ENCODE measurements around the gene FAM234B.

Gene FAM234B, protein sequence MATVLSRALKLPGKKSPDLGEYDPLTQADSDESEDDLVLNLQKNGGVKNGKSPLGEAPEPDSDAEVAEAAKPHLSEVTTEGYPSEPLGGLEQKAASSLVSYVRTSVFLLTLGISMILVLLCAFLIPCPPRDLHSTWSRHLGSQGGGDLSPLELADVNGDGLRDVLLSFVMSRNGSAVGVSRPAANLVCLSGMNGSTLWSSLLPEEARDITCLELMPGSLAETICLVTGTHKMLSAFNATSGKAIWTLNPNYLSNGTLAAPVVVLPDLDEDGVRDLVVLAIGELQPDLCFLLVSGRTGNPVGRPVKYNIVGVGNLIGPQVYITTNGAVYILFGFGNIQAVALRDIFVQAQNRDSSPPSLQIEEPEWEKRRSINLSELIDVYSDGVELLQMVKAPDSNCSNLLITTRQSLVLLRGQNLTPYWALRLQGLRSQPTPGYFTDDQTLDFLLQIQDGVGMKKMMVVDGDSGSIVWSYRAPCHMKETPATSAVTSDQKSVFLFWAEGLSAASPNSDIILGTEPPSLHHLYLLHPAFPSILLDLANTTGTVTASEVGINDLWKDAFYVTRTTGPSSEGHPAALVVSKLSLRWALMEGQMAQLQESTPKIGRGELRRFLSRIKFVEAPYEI

DNA sequence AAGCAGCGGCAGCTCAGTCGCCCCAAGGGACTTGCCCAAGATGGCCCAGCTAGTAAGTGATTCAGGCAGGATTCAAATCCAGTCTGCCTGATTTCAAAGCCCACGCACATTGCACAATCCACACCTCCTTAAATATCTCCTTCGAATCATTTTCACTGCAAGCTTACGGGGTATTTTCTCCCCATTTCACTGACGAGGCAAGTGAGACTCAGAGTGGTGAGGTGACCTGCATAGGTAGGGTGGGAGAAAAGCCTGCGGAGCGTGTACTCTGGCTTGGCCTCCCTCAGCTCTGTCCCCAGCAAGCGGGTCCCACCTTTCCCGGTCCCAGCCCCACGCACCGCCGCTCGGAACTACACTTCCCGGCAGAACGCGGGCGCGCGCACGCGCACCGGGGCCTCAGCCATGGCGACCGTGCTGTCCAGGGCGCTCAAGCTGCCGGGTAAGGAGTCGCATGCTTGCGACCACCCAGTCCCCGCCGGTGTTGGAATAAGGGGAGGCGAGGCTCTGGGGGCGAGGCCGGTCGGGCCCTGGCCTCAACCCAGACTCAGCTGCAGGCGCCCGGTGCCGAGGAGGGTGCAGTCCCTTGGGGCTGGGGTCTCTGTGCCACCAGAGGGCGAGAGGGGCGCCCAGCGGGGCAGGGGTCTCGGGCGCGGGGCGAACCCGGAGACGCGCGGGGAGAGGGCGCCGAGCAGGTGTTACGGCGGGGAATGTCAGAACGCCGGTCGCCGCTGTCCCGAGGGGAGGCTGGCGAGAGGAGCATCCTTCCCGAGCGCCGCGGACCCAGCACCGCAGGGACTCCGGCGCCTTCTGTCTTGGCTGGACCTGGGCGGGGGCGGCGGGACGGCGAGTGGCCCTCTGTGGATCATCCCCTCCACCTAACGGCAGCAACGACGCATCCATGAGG, at the start of gene FAM234B:
FAM234B (plus strand) TSS at position 380 of the 904 bp plus-strand sequence; CDS start at position 403, 23 bp downstream.
- DNase-seq (ENCODE audit: low read depth in 3 of 3): peak; percentile 46 to 63 (median 61)

DNA sequence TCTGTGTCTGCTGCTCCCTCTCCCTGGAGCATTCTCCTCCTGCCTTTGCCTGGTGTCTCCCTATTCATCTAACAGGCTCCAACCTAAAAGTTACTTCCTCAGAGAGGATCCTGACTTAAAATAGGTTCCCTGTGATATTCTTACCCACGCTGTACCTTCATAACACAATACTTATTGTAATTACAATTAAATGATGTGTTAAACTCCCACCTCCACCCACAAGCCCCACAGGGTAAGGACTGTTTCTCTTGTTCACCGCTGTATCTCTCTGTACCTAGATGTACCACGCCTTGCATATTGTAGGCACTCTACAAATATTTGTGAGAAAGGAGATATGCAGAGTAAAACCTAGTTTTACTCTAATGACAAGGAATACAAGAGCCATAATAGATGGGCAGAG, 49.1 kb upstream of the FAM234B start:
- DNase-seq (ENCODE audit: low read depth in 3 of 3): no peak

DNA sequence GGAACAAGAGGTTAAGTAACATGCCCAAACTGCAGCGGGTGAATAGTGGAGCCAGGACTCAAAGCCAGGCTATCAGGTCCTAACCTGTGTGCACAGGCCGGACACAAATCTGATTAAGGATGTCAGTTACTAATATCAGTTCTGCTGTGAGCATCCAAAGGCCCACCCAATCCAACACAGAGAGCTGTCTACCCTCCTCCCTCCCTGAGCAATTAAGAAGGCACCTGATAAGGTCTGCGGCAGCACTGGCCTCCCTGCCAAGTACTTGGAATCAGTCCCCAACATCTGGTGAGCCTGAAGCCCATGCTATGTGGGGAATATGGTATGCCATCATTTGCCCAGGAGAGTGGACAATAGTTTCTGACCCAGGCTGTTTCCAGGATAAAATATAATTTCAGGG, 48.0 kb upstream of the FAM234B start:
- no peak for DNase-seq (ENCODE audit: low read depth in 3 of 3)

DNA sequence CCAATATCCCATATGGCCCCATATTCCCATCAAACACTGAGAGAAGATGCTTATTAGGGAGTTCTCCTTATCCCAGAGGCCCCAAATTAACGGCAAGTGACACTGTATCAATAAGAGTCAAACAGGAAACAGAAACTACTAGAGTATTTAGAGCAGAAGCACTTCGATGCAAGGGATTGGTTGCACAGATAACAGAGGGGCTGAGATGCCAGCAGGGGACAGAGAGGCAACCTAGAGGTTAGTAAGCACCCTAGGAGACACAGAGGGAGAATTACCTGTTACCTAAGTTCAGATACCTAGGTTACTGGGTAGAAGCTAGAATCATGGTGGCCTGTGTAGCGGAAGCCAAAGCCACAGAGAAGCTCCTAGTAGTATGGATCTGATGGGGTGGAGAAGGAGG, 47.0 kb upstream of the FAM234B start:
- DNase-seq (ENCODE audit: low read depth in 3 of 3): no peak

DNA sequence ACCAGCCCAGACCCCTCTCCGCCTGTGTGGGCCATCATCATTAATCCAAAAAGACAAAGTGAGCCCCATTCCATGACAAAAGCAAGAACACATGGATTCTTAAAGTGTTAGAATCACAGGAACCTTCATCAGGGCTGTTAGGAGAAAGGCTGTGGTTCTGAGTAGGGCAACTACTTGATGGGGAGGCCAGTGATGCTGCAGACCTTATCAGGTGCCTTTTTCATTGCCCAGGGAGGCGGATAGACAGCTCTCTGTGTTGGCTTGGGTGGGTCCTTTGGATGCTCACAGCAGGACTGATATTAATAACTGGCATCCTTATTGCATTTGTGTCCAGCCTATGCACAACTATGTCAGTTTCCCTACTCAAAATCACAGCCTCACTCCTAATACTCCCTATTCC, 46.4 kb upstream of the FAM234B start:
- no peak for DNase-seq (ENCODE audit: low read depth in 3 of 3)

DNA sequence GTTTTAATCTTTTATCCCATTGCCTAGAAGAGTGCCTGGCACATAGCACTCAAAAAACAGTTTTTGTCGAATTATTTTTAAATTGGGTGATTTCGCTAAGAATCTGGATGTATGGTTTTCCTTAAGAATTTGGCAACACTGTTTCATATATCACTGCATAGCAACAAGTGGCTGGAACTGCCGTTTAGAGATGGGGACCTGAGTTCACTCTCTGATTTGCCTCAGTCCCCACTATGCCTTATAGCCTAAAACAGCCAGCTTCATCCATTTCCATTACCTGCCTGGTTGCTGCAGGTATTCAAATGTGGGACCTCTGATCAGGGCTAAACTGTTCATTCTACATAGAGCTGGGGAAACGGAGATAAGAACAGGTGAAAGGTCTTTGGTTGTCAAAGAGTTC, 45.9 kb upstream of the FAM234B start:
- no peak for DNase-seq (ENCODE audit: low read depth in 3 of 3)

DNA sequence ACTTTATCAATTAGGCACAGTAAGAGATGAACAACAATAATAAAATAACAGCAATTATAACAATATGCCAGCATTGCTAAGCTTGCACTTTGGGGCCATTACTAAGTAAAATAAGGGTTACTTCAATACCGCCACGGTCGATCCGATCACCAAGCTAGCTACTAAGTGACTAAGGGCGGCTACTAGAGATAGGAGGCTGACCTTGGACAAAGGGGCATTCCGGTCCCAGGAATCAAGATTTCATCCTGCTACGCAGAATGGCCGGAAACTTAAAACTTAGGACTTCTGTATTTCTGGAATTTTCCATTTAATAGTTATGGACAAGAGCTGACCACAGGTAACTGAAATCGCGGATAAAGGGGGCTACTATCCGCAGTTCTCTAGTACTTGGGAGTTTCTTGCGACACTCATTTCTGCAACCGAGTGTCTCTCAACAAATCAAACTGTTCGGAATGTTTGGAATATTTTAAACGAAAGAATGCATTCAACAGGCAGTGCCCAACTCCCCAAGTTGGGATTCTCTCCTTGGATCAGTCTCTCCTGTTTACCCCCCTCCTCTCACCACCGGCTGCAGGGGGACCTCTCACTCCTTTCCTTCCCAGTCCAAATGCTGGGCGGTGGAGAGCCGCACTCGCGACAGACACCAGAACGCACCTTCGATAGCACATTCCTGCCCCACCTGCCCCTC, 44.8 kb upstream of the FAM234B start:
- DNase-seq (ENCODE audit: low read depth in 3 of 3): no peak

DNA sequence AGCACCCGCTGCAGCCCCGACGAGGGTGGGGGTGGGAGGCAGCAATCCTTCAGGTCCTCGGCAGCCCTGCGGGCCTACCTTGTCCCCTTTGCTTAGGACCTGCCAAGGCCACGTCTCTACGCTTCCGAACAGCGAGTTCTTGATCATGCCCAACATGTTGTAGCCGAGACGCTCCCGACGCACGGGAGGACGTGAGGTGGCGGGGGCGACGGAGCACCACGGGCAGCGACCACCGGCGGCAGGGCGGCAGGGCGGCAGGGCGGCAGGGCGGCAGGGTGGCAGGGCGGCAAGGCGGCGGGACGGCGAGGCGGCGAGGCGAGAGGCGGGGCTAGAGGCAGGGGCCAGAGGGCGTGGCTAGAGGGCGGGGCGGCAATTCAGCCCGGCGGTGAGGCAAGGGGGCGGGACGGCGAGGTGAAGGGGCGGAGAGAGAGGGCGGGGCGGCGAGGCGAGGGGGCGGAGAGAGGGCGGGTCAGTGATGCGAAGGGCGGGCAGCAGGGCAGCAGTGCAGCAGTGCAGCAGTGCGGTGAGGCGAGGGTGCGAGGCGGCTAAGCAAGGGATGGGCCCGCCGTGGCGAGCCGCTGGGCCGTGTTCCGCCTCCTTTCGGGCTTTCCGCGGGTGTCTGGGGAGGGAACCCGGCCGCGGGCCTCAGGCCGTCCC, 44.1 kb upstream of the FAM234B start, which contains the start of gene HEBP1:
HEBP1 (minus strand) TSS at position 307 of the 657 bp plus-strand sequence; CDS start at position 156, 151 bp downstream.
- peak; percentile 93 to 99 (median 94) for DNase-seq (ENCODE audit: low read depth in 3 of 3)

DNA sequence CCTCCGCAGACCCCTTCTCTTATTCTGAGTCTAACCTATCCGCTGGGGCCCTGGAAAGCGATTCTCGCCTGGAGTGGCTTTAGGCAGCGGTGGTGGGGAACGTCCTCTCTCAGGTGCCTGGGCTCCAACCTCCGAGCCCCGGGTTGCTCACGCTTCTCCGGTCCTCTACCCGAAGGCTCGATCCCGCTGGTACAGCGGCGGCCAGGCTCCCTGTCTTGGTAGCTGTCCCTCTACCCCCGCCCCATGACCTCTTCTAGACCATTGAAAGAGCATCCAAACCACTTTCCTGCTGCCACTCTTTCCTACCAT, 43.6 kb upstream of the FAM234B start:
- peak in 1 of 3 experiments; percentile 17 for DNase-seq (ENCODE audit: low read depth in 3 of 3)

DNA sequence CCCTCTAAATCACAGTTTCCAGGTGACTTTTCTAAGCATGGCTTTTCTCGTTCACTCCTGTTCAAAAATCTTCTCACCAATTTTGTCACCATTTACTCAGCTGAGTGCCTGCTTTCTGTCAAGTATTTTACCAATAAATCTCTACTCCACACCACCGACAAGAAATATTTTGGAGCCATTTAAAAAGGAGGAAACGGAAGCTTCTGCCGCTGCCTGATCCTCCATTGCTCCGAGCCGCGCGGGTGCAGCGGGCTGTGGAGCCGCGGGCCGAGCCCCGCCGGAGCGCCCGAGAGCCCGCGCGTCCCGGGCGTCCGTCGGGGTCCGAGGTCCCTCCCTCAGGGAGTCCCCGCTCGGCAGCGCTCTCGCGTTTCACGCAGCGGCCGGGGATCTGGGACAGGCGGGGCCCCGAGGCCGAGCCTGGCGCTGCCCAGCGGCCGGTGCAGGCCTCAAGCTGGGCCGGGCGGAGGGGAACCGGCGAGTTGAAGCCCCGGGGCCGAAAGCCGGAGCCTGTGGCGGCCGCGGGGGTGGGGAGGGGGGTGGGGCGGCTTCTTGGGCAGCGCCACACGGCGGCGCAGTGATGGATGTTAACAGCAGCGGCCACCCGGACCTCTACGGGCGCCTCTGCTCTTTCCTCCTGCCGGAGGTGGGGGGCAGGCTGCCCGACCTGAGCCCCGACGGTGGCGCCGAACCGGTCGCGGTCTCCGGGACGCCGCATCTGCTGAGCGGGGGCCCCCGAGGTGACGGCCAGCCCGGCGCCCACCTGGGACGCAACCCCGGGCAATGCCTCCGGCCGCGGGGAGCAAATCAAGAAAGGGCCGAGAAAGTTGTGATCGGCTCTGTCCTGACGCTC, 43.0 kb upstream of the FAM234B start:
- peak in 1 of 3 experiments; percentile 23 for DNase-seq (ENCODE audit: low read depth in 3 of 3)

DNA sequence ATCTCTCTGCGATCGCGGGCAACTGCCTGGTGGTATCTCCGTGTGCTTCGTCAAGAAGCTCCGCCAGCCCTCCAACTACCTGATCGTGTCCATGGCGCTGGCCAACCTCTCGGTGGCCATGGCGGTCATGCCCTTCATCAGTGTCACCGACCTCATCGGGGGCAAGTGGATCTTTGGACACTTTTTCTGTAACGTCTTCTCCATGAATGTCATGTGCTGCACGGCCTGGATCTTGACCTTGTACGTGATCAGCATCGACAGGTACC, 42.5 kb upstream of the FAM234B start:
- no peak for DNase-seq (ENCODE audit: low read depth in 3 of 3)

DNA sequence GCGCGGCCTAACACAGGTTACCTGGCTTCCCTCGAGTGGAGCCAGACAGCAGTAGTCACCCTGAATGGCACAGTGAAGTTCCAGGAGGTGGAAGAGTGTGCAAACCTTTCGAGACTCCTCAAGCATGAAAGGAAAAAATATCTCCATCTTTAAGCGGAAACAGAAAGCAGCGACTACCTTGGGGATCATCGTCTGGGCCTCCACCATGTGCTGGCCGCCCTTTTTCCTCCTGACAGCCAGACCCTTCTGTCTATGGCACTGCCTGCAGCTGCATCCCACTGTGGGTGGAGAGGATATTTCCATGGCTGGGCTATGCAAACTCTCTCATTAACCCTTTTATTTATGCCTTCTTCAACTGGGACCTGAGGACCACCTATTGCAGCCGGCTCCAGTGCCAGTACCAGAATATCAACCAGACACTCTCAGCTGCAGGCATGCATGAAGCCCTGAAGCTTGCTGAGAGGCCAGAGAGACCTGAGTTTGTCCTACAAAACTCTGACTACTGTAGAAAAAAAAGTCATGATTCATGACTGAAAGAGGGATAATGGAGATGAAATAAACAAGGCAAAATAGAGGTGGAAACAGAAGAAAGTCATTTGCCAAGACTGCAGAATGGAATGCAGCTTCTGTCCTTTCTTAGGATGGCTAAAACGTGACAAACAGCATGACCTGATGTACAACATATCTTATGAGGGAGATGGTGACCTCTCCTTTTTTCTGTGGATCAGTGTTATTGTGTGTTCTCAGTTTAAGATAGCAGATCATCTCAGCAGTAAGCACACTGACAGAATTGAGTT, 41.7 kb upstream of the FAM234B start:
- no peak for DNase-seq (ENCODE audit: low read depth in 3 of 3)

DNA sequence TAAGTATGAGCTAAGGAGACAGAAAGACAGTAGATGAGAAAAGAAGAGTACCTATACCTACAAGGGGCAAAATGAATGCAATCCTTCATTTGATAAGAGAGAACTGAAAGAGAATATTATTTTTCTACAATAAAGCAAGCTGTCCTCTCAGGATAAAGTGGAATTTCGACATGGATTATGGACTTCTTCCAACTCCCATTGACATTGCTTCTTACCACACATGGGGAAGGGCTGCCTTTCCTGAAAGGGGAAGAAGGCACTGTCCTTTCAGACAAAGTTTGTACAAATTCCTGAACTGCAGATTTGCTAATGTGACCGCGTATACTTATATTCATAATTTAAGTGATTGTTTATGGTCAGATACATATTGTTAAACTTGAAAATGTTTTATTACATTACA, 39.8 kb upstream of the FAM234B start:
- DNase-seq (ENCODE audit: low read depth in 3 of 3): no peak

DNA sequence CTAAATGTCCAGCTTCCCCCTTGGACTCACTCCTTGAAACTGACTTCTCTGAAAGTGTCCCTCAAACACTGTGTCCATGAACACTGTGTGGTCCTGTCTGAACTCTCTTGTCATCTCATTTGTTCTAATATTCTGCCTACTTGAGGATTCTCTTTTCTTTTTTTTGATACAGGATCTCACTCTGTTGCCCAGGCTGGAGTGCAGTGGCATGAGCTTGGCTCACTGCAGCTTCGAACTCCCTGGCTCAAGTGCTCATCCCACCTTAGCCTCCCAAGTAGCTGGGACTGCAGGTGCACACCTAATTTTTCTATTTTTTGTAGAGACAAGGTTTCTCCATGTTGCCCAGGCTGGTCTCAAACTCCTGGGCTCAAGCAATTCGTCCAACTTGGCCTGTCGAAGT, 39.2 kb upstream of the FAM234B start:
- no peak for DNase-seq (ENCODE audit: low read depth in 3 of 3)

DNA sequence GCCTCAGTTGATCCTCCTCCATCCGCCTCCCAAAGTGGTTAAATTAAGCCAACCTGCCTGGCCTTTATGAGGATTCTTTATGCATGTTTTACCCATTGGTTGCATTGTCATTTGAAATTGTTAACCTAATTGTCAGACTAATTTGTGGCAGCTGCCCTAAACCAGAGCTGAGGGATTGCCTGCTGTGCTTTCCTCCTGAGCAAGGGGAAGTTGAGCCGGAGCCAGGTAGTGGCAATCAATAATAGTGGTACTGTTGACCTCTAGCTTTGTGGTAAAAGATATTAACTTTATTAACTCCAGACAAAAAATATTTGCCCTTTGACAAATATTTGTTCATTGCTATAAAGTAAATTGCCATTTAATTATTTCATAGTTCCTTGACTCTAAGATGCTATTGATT, 38.5 kb upstream of the FAM234B start:
- no peak for DNase-seq (ENCODE audit: low read depth in 3 of 3)

DNA sequence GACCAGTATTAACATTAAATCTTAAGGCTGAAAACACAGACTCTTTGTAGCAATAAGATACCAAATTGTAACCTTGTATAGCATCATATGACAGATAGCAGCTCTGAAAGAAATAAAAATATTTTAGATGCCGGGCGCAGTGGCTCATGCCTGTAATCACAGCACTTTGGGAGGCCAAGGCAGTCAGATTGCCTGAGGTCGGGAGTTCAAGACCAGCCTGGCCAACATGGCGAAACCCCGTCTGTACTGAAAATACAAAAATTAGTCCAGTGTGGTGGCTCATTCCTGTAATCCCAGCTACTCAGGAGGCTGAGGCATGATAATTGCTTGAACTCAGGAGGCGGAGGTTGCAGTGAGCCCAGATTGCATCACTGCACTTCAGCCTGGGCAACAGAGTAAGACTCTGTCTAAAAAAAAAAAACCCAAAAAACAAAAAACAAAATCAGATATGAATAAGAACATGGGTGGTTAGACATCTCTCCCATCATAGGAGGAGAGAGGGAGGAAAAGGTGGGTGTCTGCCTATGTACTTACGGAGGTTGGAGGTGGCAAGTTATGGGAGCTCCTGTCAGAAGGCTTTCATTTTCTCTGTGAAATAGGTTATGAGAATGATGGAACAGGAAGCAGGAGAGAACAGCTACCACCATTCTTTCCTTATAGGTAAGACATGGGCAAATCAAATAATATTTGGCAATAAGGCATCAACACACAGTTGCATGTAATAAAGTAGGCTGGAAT, 36.5 kb upstream of the FAM234B start:
- DNase-seq (ENCODE audit: low read depth in 3 of 3): no peak

DNA sequence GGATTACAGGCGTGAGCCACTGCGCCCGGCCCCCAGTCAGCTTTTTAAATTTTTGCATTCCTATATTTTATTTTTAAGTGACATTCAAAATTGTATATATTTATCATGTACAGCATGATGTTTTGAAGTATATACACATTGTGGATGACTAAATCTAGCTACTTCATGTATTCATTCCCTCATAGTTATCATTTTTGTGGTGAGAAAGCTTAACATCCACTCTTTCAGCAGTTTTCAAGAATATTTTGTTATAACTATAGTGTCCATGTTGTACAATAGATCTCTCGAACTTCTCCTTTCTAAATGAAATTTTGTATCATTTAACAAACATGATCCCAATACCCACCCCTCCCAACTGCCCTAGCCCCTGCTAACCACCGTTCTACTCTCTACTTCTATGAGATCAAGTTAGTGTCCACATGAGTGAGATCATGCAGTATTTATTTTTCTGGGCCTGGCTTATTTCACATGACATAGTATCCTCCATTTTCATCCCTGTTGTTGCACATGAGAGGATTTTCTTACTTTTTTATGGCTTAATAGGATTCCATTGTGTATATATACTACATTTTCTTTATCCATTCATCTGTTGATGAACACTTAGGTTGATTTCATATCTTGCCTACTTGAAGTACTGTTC, 35.3 kb upstream of the FAM234B start:
- DNase-seq (ENCODE audit: low read depth in 3 of 3): no peak

DNA sequence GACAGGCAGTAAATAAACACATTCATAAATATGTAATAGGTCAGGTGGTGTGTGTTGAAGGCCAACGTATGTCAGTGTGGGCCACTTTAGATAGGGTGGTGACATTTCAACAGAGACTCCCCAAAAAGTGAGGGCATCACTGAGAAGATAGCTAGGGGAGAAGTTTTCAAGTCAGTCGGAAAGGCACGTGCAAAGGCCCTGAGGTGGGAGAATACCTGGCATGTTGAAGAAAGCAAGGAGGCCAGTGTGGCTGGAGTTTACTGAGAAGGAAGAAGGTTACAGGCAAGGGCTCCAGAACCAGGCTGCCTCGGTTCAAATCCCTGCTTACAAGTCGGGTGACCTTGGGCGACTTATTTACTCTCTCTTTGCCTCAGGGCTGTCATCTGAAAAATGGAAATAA, 33.1 kb upstream of the FAM234B start:
- DNase-seq (ENCODE audit: low read depth in 3 of 3): no peak

DNA sequence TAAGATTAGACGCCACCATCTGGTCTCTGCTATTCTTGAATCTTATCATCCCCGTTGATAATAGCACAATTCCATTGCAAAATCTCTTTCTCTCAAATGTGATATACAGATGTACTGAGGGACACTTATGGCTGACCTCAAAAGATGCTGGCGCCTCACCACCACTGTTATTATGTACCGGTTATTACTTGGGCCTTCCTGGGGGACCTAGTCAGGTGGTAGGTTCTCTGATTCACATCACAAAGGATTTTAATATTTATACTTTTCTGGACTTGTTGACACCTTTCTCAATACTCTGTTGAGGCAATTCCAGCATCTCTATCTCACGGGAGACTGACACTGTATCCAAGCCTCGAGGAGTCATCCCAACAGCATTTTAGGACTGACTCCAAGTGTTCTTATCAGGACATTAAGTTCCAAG, 21.3 kb upstream of the FAM234B start:
- DNase-seq (ENCODE audit: low read depth in 3 of 3): no peak
